COLO829 (cell line): ENCODE data around the gene PTPRS.

ENCODE experiments used
- DNase-seq: peaks from one replicate; pipeline ENCODE4 v3.0.0; 2012; ENCODE audit warnings: low spot score

The PTPRS gene

DNA sequence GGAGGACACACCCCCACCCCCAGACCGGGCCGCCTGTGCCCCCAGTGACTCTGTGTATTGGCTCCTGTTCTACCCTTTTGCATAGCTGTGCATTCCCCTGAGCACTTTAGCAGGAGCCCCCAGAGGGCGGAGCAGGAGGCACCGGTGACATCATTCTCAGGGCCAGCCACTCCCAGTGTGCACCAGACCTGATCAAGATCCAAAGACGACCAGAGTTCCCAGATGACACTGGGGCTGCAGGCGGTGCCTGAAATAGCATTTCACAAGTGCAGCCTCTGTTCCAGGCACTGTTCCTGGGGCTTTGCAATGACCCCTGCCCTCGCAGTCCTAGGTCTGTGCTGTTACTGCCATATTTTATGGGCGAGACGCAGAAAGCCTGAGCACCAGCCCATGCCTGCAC is 14.5 kb upstream of the PTPRS start:
- no peak for DNase-seq

DNA sequence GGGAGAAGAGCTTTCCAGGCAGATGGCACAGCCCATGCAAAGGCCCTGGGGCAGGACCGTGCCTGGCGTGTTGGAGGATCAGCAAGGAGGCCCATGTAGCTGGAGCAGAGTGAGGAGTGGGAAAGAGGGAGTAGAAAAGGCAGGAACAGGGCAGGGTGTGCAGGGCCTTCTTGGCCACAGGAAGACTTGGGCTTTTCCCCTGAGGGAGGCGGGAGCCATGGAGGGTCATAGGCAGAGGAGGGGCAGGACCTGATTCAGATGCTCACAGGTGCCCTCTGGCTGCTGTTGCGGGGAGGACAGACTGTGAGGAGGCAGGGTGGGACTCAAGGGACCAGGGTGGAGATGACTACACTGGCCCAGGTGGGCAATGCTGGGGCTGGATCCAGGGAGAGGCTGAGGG is 13.8 kb upstream of the PTPRS start:
- DNase-seq, result no peak

DNA sequence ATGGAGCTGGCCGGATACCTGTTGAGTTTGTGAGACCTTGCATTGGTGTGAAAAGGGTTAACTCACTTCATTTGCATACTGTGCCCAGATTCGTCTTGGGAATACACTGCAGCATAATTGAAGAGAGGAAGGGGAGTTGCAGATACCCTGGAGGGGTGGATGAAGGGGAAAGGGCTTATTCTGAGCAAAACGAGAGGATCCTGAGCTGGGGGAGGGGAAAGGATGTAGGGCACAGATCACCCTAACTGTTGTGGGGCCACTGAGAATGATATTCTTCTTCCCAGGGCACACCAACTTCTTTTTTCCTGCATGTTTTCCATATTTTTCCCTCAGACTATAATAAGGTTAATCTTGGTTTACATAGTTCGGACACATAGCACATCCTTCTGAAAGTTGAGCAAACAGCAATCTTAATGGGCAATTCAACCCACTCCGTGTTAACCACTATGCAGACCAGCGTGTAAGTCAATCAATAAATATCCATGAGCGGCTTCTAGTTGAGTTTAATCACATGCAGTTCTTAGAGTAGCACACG is 11.7 kb upstream of the PTPRS start:
- DNase-seq, result no peak

DNA sequence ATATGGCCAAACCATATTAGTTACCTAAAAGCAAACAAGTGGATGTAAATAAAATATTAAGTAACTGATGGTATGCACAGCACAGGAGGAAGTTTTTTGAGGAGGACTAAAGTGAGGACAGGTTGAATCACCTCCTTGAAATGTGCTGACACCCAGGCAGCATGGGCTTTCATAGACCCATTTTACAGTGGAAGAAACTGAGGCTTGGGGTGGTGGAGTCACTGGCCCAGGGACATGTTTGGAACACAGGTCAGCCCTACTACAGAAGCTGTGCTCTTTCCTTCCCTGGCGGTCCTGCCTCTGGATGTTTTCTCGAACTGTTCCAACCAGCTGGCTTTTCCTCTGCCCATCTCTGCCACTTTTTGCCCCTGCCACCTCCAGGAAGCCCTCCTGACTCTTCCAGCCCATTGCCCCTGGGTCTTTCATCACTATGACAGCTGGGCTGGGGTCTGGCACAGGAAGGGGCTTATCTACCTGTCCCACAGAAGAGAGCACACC is 11.2 kb upstream of the PTPRS start:
- DNase-seq, result no peak

DNA sequence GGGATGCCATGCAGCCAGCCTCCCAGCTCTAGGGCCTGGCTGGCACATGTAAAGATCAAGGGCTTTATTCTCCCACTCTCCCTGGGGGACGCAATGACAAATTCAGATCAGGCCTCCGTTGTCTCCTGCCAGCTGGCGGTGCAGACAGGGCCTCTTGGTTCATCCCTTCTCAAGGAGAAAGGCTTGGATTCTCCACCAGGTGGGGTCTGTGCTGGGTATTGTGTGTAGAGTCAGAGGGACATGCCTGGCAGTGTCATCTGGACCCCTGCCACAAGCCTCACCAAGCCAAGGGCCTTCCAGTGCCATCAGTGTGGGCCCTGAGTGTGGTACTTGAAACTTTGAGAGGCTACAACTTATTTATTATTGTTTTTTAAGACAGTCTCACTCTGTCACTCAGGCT is 8.4 kb upstream of the PTPRS start:
- no peak for DNase-seq

DNA sequence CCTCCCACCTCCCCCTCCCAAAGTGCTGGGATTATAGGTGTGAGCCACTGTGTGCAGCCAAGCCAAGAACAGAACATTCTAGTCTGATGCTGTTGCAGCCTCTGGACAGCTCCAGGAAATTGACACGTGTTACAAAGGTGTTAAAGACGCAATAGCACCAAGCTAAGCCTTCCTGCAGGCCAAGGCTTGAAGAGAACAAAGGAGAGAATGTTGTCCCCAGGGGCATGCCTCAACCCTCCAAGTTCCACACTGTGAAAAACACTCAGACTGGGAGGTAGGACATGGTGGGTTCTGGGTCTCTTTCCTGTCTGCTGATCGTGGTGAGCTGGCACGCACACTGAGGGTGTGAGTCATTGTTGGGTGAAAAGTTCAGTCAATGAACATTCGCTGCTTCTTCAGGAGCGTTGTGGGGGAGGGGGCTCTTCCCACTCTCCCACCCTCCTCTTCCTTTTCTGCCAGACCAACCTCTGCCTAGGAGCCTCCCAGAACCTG is 5.3 kb upstream of the PTPRS start:
- DNase-seq, result peak; percentile 79

DNA sequence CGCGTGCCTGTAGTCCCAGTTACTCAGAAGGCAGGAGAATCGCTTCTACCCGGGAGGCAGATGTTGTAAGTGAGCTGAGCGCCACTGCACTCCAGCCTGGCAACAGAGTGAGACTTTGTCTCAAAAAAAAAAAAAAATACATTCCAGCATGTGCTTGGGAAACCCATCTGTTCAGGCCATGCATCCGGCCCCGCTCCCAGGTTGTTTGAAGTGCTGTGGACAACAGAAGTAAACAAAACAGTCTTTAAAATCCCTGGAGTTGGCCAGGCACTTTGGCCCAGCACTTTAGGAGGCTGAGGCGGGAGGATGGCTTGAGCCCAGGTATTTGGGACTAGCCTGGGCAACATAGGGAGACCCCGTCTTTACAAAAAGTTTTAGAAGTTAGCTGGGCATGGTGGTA is 3.2 kb upstream of the PTPRS start:
- peak; percentile 75 for DNase-seq

DNA sequence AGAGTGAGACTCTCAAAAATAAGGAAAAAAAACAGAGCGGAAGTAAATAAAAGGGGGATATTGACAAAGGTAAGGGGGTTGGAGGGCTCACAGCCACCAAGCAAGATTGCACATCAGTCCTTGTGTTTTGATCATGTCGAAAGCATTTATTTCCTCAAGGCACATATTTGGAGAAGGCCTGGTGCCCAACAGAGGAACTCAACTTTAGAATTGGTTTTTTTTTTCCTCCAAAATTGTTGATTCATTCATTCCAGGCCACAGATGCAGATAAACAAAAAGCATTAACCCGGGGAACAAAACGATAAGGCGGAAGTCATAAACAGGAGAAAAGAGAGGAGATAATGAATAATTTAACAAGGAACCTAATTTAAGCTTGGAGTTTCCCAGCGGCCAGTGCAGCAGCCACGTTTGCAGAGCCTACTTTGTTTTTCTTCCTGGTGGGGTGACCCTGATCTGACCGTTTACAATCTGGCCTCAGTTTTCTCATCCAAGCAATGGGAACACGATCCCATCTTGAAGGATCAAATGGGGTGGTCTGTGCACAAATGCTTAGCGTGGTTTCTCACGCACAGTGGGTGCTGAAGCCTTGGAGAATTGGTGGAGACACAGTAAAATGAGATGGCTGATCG is 2.1 kb upstream of the PTPRS start:
- DNase-seq, result no peak

DNA sequence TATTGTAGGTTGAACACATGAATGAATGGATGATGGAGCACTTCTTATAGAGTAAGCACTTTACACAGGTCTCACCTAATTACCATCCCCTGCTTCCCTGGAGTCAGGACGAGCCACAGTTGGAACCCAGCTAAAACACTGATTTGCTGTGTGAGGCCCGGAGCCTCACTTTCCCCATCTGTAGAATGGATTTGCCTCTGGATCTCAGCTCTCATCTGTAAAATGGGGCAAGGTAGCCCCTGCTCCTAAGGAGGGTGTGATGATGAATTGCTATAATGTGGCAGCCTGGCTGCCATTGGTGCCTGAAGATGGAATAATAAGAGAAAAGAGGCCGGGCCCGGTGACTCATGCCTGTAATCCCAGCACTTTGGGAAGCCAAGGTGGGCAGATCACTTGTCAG is 1.4 kb upstream of the PTPRS start:
- DNase-seq, result no peak

DNA sequence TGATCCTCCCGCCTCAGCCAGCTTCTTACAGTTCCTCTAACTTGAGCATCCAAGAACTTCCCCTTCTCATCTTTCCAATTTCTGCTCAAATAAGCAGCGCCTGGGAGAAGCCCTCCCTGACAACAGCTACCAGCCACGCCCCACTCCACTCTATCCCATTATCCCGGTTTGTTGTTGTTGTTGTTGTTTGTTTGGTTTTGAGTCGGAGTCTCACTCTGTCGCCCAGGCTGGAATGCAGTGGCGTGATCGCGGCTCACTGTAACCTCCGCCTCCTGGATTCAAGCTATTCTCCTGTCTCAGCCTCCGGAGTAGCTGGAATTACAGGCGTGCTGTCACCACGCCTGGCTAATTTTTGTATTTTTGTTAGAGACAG is 822 bp upstream of the PTPRS start:
- DNase-seq, result no peak

DNA sequence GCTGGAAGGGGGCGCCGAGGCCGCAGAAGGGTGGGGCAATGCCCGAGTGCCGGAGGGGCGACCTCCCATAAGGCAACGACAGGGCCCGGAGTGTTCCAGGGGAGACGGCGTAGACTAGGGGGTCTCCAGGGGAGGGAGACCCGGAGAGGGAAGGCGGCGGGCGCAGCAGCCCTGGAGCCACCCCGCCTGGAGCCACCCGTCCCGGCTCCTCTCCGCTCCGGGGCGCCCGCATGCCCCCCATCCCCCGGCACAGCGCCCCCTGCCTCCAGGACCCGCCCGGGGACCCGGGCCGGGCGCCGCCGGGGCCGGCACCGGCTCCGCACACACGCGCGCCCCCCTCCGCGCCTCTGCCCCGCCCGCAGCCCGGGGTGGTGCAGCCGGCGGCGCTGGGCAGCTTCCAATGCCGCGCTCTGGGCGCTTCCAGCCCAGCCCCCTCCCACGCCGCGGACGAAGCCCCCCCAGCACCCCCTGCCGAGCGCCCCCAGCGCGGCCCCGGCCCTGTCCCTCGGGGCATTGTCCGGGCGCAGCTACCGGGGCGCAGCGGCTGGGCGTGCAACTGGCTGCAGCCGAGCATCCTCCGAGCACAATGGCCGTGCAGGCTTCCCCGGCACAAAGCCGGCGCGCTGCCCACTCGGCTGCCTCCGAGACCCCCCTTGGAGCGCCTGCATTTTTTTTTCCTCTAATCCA is 519 bp downstream of the PTPRS start:
- DNase-seq, result no peak

DNA sequence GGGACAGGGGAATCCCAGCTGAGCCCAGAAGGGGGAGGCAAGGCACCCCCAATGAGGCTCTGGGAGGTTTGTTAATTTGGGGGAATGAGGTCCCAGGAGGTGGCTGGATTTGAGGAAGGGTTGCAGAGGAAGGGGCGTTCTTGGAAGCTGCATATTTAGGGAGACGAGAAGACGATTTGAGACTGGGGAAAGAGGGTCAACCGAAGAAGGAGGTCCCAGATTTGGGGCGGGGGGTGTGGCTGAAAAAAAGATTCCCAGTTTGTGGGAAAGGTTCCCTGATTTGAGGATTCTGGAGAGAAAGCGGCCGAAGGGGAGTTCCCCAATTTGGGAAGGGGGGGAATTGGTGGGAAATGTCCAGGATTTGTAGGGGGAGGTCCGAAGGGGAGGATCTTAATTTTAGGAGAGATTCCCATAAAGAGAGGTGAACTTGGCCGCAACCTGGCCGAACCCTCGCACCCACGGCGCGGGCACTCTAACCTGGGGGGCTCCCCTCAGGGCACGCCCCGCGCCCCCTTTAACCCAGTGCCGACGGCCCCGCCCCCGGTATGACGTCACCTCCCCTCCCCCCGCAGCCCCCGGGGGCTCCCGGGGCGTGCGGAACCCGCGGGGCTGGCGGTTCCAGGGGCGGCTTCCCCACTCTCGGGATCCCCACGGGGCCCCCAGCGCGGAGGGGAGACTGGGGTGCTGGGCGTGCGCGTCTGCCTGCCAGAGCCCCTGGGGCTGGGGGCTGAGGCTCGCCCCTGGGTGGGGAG is 1.2 kb downstream of the PTPRS start:
- DNase-seq, result no peak

DNA sequence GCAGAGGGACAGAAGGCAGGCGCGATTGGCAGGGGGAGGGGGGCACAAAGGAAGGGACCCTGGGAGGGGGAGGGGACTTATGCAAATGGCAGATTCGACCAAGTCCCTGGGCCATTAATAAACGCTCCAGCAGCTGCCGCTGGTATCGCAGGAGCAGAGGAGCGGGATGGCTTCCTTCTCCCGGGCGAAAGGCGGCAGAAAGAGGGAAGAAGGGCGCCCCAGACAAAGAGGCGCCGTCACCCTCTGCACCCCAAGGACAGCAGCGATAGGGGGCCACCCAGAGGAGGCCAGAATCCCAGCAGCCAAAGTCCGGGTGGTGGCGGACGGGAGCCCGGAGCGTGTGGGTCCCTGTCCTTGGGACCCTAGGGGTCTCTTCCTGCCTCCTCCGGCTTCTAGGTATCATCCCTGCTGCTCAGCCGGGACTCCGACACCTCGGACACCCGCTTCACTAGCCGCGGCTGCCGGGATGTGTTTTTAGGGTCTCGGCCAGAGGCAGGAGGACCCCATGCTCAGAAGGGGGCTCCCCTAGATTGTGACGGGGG is 1.9 kb downstream of the PTPRS start:
- no peak for DNase-seq

DNA sequence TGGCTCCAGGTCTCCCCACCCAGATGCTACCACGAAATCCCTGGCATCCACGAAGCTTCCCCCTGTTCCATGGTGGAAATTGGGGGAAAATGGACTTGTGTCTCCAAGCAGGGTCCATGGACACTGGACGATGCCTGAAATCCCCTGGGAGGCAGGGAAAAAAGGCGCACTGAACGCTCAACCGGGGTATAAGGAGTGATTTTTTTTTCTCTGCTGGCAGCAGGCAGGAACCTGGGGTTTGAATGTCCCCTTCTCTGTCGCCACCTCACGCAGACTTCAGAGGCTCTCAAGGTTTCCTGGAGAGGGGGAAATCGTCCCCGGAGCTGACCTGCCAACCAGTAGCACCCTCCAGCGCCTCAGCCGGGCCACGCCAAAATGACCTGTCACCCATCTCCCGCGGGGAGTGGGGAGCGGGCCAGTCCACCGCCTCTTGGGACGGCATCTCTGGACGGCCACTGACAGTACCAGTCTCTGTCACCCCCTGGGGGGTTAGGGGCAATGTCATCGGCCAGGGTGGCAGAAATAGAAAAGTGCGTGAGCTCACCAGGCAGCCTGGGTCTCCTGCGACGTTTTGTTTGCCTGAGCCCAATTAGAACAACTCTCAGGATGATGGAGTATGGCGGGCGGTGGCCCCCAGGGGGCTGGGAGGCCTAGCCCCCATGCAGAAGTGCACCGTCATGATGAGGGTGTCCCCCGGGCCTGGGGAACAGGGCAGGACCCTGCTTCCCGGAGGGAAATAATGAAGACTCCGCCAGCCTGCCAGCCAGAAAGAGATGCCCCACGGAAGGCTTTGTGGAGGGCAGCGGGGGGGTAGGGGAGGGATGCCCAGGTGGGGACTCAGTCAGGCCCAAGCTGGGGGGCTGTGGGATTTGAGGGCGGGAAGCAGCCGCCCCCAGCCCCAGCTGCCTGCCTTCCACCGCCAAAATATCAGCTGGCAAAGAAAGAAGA is 2.6 kb downstream of the PTPRS start:
- no peak for DNase-seq

DNA sequence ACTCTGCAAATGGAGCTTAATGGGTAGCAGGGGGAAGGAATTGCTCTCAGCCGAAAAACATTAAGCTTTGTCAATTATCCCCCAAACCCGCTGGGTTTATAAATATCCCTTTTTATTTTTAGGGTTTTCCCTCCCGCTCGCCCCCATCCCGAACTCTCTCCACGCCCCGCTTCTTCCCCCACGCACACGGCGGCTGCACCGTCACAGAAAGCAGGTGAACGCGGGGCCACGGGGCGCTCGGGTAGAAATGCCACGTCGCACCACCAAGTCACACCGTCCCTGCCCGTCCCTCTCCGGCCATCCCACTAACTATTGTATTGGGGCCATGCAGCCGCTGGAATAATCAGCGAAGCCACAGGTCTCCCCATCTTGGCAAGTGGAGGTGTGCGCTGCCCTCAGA is 3.5 kb downstream of the PTPRS start:
- no peak for DNase-seq

DNA sequence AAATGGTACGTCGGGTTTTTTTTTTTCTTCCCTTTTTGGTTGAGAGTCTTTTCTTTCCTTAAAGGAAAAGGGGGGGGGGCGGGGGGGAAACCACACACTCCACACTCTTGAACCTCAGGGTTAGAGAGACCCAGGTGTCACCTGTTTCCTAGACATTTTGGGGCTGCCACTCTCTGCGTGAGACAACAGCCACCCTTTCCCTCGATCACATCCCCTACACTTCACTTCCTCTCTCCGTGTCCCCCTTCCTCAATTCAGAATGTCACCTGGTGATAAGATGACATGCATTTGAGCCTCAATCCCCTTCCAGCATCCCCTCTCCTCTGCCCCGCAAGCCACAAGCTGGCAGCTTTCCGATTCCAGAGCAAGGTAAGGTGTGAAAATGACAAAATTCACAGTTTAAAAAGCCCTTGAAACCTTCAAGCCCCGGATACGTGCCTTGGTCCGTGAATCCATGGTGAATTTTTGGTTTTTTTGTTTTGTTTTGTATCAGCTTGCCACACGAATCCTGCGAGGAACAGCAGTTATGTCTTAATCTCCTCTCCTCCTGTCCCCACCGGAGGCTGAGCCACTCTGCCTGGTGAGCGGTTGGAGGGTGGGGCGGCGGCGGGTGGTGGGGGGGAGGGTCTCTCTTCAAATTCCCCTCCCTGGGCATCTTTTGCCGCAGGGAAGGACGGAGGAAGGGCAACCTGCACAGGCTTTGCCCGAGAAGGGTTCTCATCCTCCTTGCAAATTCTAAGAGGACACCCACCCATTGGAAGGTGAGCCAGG is 4.2 kb downstream of the PTPRS start:
- DNase-seq, result no peak

DNA sequence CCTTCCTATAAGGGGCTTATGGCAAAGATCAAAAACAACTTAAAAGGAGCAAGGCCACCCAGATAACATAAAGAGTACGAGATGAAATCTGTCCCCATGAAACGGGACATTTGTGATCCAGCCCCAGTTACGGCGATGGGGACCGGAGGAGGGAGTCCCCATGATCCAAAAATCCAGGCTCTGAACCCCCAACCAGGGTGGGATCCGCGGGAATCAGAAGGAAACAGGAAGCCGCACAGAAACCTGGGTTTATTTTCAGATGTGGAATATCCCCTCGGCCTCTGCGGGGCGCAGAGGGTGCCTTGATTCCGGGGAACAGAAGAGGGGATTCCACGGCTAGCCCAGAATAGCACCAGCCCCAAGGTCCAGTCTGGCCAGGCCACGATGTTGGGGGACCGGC is 5.0 kb downstream of the PTPRS start:
- no peak for DNase-seq

DNA sequence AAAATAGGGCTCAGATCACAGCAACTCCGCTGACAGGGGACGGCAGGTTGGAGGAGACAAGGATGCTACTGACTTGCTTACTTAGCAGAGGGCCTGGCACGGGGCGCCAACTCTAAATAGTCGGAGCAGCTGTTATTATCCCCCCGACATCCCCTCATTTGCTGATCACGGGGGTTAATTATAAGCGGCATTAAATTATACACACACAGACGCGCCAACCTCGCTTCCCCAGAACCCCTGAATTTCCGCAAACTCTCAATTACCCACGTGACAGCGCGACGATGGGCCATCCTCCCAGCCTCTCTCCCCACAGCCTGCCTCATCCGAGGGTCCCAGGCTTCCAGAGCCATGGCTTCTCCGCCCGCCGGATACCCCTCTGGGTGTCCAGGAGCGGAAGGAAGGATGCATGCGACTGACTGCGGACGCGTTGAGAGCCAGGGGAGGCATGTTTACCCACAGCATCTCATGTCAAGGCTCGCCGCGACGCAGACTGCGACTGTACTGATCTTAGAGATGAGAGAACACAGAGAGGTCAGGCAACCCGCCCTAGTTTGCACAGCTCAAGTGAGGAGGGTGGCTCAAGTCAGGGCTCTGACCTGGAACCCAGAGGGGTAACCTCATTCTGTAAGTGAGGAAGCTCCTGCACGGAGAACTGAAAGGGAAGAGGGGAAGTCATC is 5.7 kb downstream of the PTPRS start:
- no peak for DNase-seq

DNA sequence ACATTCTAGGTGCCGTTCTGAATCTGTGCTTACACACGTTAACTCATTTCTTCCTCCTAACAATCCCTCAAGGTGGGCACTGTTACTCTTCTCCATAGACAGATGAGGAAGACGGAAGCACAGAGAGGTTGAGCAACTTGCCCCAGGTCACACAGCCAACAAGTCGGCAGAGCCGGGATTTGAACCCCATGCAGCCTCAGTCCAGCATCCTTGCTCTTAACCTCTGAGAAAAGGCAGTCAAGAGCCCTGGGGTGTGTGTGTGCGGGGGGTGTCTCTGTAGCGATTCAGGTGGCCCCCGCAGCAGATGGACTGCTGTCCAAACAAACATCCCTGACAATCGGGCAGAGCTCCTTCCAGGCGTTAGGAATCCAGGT is 6.3 kb downstream of the PTPRS start:
- DNase-seq, result no peak
